Caki2 (cell line): Measurements from ENCODE around the gene ARID1A. TPM values are rescaled to one million over a fixed set of nuclear protein-coding genes. Genes with fewer than 3 reads are reported as not detected.

Experiments
- DNase-seq: peaks from one replicate; pipeline ENCODE4 v3.0.0-alpha.2; 2015; ENCODE audit warnings: low read depth
- in situ Hi-C: cut with HindIII; loops from 2 replicates; pipeline ENCODE4 v1.10.0; 2016; ENCODE audit warnings: low sequenced_read_pairs, low pct_unique_long_range_greater_than_20kb, mixed read lengths
- total RNA-seq: library from RNA; depleted of rRNA; stranded (reverse); fragments of >200 nt; shearing (Covaris generic); gene quantifications from 2 replicates; pipeline ENCODE4 v1.2.3, GENCODE V29; 2014; ENCODE audit warnings: low replicate concordance

Gene ARID1A
- total RNA-seq, 1 experiment from 2014 or later, result 9.5 TPM

DNA sequence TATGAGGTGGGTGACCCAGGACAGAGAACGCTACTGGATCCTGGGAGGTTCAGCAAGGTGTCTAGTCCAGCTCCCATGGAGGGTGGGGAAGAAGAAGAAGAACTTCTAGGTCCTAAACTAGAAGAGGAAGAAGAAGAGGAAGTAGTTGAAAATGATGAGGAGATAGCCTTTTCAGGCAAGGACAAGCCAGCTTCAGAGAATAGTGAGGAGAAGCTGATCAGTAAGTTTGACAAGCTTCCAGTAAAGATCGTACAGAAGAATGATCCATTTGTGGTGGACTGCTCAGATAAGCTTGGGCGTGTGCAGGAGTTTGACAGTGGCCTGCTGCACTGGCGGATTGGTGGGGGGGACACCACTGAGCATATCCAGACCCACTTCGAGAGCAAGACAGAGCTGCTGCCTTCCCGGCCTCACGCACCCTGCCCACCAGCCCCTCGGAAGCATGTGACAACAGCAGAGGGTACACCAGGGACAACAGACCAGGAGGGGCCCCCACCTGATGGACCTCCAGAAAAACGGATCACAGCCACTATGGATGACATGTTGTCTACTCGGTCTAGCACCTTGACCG lies 83.4 kb downstream of the ARID1A start:
- in situ Hi-C loops, result no loop called here

GRCh38 chr1:26780344-26780957 lies 84.6 kb downstream of the ARID1A start:
- in situ Hi-C loops, result no loop called here
- DNase-seq, result no peak

More for the DNA sequence above, 83.4 kb downstream of the ARID1A start:
- DNase-seq, result no peak

DNA sequence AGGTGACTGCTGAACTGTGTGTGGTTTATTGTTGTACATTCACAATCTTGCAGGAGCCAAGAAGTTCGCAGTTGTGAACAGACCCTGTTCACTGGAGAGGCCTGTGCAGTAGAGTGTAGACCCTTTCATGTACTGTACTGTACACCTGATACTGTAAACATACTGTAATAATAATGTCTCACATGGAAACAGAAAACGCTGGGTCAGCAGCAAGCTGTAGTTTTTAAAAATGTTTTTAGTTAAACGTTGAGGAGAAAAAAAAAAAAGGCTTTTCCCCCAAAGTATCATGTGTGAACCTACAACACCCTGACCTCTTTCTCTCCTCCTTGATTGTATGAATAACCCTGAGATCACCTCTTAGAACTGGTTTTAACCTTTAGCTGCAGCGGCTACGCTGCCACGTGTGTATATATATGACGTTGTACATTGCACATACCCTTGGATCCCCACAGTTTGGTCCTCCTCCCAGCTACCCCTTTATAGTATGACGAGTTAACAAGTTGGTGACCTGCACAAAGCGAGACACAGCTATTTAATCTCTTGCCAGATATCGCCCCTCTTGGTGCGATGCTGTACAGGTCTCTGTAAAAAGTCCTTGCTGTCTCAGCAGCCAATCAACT lies 85.5 kb downstream of the ARID1A start:
- DNase-seq, result no peak
- in situ Hi-C loops, result no loop called here

- DNase-seq, result no peak
- in situ Hi-C loops, result no loop called here
Measured at GRCh38 chr1:26782521-26783212, 86.9 kb downstream of the ARID1A start.

GRCh38 chr1:26783646-26784022 lies 87.8 kb downstream of the ARID1A start:
- no peak for DNase-seq
- in situ Hi-C loops, result no loop called here

- in situ Hi-C loops, result no loop called here
- DNase-seq, result peak; percentile 91
Measured at GRCh38 chr1:26784023-26784871, 88.4 kb downstream of the ARID1A start.

DNA sequence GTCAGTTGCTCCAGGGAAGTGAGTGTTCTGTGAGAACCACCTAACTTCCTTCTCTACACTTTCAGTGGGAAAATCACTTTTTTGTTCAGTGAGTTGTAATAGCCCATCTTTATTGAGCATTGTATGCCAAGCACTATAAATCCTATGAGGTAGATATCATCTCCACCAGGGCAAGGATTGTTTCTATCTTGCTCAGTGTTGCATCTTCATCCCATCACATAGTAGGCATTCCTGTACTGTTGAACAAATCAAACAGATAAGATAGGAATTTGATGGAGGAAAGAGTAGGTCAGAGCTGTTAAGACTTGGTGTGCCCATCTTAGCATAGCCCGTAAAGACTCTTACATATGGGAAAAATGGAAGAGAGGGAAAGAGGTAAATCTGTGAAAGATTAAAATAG lies 89.1 kb downstream of the ARID1A start:
- DNase-seq, result no peak
- in situ Hi-C loops, result no loop called here

GRCh38 chr1:26785611-26786436 lies 90.0 kb downstream of the ARID1A start:
- in situ Hi-C loops, result no loop called here
- DNase-seq, result no peak

- in situ Hi-C loops, result no loop called here
- peak; percentile 51 for DNase-seq
Measured at GRCh38 chr1:26786437-26787380, 90.9 kb downstream of the ARID1A start.

DNA sequence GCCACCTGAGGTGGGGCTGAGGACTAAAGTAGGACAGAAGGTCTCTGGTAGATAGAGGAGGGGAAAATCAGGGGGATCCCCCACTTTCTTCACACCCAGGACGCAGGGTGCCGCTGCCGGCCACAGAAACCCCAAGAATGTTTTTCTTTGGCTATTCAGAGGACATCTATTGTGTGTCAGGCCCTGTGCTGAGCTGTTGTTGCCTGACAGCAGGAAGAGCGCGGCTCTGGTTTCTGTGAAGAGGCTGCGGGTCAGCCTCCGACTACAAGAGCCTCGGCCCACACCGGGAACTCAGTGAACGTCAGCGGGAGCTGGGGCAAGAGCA lies 91.5 kb downstream of the ARID1A start:
- DNase-seq, result no peak

GRCh38 chr1:26787706-26788514 lies 92.1 kb downstream of the ARID1A start, which contains the start of gene PIGV:
Gene PIGV, plus strand, starts transcription at chr1:26787950. Its CDS starts 2,866 bp downstream, at chr1:26790816.
- in situ Hi-C loops, result no loop called here
- DNase-seq, result peak; percentile 88

More for the DNA sequence above, 91.5 kb downstream of the ARID1A start:
- in situ Hi-C loops, result no loop called here

GRCh38 chr1:26788515-26788785 lies 92.6 kb downstream of the ARID1A start:
- in situ Hi-C loops, result no loop called here

GRCh38 chr1:26788836-26789611 lies 93.2 kb downstream of the ARID1A start:
- in situ Hi-C loops, result no loop called here
- DNase-seq, result peak; percentile 76

More at GRCh38 chr1:26788515-26788785, 92.6 kb downstream of the ARID1A start:
- no peak for DNase-seq

DNA sequence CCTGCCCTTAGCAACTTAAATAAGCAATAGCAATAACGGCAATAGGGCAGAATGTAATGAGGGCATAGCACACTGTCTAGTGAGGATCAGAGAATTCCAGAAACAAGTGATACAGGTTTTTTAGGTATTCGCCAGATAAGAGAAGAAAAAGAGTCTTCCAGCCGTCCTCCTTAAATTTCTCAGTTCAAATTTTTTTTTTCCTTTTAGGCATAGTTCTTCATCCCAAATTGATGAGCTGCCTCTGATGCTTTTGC lies 93.7 kb downstream of the ARID1A start:
- no peak for DNase-seq
- in situ Hi-C loops, result no loop called here

DNA sequence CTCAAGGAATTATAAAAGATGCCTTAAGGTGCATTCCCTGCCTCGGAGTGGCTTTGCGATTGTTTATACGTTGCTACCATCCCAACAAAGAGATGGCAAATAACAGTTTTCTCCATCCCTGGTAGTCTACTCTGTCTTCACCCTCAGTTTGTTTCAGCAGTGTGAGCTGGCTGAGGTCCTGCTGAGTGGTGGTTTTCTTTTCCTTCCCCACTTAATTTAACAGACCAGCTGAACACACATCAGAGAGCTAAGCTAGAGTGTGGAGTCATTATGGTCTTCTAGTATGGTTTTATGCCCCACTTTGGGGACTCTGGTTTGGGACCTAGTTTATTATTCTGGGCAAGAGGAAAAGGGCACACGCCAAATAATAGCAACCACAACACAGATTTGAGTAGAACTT lies 94.1 kb downstream of the ARID1A start:
- DNase-seq, result no peak
- in situ Hi-C loops, result no loop called here

DNA sequence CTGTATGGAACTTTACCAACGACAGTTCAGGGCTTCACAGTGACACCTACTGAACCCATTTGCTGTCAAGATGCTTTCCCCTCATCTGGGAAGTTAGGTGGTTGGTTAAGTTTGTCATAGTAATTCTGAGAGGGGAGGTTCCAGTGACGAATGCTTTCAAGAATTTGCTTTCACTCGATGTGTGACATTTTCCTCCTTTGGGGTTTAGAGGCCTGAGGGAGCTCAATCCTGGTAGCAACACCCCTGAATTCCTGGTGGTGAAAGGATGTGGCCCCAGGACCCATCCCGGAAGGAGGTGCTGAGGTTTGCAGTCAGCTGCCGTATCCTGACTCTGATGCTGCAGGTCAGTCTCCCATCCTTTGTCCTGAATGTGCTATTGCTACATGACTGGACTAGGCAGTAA lies 94.7 kb downstream of the ARID1A start:
- in situ Hi-C loops, result no loop called here
- DNase-seq, result no peak
